GM21360 (cell line): Measurements from ENCODE around the gene MAP3K9.
"Not testable (repeated sequence)": the region's sequence is repeated elsewhere in the genome, so short reads cannot be mapped to it uniquely, and the experiment has no call there.

Experiments
- ATAC-seq: cut with Tn5 transposase; IDR thresholded peaks from one replicate; pipeline ENCODE4 v1.9.1; 2021; ENCODE audit warnings: mild to moderate bottlenecking, moderate library complexity; ENCODE audit not compliant: unreplicated experiment

MAP3K9 gene

DNA sequence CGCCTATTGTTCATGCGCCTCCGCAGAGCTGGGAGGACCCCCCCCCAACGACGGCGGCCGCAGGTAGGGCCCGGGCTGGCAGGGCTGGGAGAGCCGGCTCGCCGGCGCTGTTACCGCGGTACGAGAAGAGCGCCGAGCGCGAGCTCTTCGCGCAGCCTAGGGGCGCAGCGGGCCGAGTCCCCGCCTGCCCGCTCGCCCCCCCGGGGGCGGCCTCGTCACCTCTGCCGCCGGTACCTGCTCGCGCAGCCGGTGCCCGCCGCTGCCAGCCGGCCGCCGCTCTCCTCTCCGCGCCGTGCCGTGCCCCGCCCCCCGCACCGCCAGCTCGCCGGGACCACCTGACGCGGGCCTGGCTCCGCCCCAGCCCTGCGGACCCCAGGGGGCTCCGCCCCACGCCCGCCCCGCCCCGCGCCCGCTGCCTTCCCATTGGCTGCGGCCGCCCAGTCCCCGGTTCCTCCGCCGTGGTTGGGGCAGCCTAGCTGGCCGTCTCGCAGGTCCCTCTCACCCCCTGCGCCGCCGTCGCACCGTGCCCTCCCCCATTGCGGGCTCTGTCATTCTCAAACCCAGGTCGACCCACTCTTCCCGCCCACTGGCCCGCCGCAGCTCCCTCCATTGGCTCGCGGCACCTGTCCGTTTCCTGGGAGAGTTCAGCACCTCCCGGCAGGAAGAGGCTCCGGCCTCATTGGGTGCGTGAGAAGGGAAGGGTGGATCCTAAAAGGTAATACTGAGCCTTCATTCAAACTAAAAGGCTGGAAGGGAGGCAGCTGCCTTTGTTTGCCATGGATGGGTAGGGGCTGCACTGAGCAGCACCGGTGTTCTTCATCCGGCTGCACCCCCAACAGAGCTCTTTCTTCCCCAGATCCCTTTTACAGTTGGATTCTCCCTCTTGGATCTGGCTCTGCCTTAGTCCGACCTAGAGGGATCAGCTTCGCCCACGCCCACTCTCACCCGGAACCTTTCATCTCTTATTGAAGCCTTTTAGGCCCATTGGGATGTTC, at the start of gene MAP3K9:
Gene MAP3K9 (minus strand): TSS at position 289 of the 995 bp plus-strand sequence. CDS start 342 bp downstream, outside the sequence.
- ATAC-seq, result peak; percentile 87

DNA sequence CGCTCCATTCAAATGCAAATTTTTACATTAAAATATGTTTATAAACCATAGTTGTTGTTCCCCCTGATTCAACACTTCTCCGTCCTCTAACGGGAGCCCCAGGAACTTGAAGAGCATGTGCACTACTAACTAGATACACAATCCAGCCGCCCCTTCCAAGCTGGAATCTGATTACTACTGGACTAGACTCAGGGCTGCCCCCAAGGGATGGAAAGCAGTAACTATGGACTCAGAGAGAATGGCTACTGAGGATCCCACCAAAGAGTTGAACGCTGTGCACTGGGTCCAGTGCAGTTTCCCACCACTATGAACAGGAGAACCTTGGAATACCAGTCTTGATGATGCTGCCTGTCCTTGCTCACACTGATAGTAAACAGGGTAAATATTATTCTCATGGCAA, 49.3 kb upstream of the MAP3K9 start:
- no peak for ATAC-seq

DNA sequence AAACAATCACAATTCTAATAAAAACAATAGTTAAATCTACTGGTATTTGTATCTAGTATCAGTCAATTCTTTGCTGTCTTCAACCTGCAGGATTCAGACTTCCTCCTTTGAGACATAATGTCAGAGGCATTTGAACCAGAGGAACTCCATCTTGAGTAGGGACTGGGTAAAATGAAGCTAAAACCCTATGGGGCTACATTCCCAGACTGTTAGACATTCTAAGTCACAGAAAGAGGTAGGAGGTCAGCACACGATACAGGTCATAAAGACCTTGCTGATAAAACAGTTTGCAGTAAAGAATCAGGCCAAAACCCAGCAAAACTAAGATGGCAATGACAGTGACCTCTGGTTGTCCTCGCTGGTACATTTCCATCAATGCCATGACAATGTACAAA, 48.2 kb upstream of the MAP3K9 start:
- no peak for ATAC-seq

DNA sequence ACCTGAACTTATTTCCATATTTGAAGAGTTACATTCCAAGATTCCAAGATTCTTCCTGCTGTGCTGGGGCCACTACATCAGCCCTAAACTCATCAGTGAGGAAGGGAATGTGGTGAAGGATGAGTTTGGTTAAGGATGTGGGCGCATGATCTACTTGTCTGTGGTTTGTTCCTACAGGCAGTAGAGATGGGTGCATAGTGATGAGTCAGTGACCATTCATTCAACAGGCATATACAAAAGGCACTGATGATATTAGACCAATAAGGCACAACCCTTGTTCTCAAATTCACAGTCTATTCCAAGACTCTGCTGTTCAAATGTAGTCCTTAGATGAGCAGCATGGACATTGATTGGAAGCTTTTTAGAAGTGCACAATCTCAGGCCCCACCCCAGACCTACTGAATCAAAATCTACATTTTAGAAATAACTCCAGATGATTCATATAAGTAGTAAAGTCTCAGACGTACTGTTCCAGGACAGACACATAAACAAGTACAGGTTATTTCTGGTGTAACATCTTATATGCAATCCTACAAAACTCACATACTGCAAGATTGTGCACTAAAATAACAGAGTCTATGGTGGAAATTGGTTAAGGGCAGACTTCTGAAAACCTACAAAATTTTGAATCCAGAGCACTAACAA, 47.7 kb upstream of the MAP3K9 start:
- ATAC-seq, result no peak

DNA sequence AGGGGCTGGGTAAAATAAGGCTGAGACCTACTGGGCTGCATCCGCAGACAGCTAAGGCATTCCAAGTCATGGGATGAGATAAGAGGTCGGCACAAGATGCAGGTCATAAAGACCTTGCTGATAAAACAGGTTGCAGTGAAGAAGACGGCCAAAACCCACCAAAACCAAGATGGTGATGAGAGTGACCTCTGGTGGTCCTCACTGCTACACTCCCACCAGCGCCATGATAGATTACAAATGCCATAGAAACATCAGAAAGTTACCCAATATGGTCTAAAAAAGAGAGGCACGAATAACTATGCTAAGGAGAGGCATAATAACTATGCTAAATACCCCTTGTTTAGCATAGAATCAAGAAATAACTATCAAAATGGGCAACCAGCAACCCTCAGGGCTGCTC, 46.2 kb upstream of the MAP3K9 start:
- no peak for ATAC-seq

DNA sequence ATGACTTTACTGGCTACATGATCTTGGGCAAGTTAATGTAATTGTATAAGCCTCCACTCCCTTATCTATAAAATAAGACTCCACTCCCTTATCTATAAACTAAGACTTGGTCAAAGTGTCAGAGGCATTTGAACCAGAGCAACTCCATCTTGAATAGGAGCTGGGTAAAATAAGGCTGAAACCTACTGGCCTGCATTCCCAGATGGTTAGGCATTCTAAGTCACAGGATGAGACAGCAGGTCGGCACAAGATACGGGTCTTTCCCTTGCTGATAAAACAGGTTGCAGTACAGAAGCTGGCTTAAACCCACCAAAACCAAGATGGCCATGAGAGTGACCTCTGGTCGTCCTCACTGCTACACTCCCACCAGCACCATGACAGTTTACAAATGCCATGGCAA, 44.3 kb upstream of the MAP3K9 start:
- ATAC-seq, result not testable (repeated sequence)

DNA sequence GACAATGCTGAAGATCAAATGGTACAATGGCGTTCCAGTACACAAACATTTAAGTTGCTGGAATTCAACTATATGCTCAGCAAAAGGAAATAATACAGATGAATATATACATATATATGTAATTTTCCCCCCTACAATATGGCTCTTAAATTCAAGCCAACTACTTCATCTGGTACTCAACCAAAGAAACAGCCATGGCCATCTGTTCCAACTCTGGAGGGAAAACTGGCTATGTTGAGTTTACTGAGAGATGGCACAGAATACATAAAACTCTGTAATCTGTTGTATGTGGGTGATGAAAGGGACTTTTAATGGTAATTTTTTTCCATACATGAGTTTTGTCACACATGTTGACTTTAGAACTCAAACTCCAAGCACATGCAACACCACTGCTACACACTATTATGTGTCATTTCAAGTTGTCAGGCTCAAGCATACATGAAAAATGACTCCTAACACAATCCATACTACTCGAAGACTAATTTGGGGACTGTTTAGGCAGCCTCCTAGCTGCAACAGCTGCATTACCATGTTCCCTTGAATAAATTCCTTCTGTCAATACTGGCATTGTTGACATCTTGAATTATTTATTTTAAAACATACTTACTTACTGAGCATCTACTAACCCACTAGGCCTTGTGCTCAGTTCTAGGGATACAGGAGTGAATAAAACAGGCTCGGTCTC, 38.2 kb upstream of the MAP3K9 start:
- ATAC-seq, result no peak

DNA sequence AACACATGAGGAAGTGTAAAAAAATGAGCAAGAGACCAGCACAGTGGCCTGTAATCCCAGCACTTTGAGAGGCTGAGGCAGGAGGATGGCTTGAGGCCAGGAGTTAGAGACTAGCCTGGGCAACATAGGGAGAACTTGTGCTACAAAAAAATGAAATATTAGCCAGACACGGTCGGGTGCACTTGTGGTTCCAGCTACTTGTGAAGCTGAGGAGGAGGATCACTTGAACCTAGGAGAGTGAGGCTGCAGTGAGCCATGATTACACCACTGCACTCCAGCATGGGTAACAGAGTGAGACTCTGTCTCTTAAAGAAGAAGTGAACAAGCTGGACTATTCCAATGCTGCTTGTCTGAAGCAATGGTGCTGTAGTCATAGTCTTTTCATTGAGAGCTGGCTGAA, 36.3 kb upstream of the MAP3K9 start:
- ATAC-seq, result no peak

DNA sequence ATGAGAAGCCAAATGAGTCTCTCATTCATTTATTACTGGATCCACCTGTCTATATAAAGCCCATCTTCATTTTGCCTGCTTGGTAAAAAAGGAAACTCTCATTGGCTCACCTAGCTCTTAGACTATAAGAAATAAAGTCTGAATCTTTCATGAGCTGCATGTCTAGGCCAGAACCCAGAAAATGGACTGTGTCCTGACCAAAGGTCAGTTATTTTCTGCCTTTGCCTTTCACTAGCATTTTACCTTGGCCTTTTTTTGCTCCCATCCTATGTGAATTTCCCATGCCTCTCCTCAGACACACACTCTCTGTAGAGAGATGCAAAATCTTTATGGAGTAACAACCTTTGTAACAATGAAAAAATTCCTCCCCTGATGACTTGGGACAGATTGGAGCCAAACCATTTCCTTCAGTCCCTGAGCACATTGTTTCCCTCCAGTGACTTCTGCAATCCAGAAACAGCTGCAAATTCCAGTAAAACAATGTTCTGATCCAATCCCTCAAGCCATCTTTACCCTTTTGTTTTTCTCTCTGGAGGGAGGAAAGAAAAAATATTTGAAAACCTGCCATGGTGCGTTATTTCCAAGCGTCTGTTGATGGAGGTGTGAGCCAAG, 33.6 kb upstream of the MAP3K9 start:
- ATAC-seq, result no peak

DNA sequence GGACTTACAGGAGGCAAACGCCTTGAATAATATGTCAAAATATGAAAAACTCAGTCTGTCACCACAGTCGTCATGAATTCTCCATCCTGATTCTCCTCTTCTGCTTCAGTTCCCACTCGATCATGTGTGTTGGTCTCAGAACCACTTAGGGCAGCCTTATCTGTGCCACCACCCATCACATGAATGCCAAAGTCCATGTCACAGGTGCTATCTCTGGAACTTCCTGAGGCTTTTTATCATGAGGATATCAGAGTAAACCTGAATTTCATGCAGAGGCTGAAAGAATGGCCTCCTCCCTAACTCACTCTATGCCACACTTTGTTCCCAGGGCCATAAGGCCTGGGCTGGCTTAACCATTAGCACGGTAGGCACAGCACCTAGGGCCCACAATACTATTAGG, 28.8 kb upstream of the MAP3K9 start:
- ATAC-seq, result no peak

DNA sequence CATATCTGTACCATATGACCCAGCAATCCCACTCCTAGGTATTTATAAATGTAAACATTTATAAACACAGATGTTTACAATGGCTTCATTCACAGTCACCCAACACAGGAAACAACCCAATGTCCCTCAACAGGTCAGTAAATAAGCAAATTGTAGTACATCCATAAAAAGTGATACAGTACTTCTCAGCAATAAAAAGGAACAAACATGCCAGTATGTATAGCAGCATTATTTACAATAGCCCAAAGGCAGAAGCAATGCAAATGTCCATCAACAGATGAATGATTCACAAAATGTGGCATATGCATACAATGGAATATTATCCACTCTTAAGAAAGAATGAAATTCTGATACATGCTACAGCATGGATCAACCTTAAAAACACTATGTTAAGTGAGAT, 27.6 kb upstream of the MAP3K9 start:
- no peak for ATAC-seq

DNA sequence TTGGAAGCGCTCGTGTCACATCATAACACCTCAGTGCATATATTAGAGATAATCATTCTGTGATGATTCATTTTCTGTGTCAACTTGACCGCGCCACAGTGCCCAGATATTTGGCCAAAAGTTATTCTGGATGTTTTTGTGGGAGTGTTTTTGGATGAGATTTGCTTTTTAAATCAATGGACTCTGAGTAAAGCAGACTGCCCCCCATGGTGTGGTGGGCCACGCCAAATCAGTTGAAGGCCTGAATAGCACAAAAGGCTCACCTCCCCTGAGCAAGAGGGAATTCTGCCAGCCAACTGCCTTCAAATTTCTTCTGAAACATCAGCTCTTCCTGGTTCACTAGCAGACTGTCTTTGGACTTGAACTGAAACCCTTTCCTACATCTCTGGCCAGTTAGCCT, 24.6 kb upstream of the MAP3K9 start:
- no peak for ATAC-seq

DNA sequence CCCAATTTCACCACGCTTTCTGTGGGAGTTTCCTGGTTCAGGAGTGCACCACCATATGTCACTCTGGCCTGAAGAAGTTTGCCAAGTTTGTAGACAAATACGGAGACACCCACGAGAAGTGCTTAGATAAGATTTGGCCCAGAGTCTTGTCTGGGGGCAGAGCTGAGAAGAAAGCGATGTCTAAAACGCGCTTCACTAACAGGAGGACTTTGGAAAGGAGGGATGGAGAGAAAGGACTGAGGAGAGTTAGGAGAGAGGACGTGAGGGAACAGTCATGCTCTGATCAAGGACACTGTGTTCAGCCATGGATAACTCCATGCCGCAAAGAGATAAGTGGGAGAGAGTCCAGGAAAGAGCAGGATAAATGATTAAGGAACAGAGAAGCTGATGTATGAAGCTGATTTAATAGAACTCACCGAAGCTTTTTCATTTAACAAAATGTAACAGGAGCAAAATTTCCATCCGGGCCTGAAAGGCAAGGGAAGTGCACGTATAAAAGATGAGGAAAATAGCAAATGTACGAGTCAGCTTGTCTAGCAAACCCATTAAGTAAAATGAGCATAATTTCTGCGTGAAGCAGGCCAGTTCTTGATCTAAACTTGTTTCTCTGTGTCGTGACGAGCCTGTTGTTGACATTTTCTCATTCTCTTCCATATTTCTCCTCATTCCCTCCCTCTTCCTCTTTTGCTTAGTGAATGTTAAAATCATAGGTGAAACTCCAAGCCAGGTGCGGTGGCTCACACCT, 23.4 kb upstream of the MAP3K9 start:
- no peak for ATAC-seq

DNA sequence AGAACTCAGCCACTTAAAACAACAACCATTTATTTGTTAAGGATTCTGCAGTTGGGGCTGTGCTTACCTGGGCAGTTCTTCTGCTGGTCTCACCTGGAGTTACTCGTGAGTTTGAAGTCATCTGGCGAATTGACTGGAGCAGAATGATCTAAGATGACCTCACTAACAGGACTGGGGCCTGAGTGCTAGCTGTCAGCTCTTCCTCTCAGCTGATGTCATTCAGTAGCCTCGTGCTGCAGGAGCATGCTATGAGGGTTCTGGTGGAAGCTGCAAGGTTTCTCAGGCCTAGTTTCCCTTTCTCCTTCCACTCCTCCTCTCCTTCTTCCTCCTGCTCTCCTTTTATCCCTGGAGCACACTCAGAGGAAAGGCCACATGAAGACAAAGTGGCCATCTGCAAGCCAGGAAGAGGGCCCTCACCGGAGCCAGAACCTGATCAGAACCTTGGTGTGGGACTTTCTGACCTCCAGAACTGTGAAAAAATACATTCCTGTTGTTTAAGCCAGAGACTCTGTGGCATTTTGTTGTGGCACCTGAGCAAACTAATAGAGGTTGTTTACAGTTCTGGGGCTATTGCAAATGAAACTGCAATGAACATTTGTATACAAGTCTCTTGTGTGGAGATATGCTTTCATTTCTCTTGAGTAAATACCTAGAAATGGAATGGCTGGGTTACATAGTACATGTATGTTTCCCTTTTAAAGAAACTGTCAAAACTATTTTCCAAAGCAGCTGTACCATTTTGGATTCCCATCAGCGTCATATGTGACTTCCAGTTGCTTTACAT, 21.9 kb upstream of the MAP3K9 start:
- no peak for ATAC-seq

DNA sequence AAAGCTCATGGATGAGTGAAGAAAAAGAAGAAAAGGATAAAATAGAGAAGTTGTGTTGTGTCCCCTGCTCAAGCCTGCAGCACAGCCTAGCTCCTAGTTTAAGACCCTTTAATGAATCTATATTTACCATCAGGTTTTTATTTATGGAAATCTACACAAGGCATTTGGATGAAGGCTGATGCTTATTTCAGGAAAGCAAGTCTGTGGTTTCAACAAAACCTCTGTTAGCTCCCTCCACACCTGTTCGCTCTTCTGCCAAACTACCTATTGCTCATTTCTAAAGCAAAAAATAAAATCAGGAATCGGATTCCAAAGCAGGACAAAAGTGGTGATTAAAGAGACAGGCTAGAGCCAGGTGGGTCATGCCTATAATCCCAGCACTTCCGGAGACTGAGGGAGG, 18.9 kb upstream of the MAP3K9 start:
- ATAC-seq, result no peak

DNA sequence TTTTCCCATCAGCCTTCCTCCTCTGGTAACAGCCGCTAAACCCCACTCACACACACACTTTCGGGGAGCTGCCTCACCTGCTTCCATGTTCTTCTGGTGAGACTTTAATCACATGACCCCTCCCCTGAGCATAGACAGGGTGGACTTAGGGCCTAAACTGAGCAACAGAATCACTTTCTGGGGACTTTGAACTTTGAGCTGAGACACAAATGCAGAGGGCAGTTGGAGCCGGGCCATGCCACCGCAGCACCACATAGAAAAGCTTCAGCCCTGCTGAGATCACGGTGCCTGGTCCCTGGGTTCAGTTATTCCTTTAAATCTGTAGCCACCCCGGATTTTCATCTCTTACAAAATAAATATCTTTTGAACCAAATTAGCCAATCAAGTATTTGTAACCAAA, 18.4 kb upstream of the MAP3K9 start:
- ATAC-seq, result no peak

DNA sequence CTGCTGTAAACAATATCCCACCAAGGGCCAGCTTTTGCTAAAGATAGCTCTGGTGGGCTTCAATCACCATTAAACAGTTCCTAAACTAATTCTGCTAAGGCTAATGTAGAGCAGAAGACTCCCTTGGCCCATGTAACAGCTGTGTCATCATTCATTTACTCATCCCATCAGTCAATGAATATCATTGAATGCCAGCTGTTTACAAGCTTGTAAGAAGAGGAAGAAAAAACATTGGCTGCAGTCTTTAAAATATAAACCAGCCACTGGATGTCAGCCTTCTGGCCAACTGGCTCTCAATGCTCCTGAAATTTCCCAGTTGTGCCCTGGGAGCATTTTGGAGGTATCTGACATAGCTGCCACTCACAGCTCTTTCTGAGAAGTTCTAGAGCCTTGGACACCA, 18.0 kb upstream of the MAP3K9 start:
- ATAC-seq, result no peak

DNA sequence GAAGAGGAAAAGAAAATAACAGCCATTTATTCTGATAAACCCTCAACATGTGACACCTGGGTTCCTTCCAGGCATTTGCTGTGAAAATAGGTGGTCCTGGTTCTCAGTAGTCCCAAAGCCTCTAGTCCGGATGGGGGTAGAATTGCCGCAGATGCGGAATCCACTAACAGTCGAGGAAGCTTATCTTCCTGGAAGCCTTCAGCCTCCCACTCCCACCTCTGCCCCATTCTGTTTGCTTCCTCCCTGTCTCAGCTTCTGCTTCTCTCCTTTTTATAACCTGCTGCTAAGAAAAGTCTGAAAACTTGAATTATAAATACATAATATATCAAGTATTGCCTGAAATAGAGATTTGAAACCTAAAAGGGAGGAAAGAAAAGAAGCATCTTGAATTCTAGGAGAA, 14.0 kb upstream of the MAP3K9 start:
- no peak for ATAC-seq

DNA sequence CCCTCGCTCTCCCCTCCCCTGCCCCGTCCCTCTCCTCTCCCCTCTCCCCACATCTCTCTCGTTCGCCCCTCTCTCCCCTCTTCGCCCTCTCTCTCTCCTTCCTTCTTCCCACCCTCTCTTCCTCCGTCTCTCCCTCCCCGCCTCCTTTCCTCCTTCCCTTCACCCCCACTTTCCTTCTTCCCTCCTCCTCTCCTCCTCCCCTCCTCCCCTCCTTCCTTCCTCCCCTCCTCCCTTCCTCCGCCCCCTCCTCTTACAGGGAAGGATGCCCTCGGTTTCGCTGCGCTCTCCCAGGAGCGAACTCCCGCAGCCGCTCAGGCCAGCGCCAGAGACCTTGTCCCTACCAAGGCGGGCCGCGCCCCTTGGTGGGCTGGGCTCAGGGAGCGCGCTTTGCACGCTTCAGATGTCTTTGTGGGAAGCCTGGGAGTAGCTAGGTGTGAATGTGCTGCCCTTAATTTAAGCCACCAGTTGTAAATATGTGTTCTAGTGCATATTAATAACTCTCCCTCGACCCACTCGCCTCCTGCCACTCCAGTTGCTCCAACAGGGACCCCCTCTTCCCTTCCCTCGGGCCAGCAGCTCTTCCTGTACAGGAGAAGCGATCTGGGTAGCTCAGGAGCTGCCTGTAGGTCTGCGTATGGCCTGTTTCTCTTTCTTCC, 13.3 kb upstream of the MAP3K9 start:
- no peak for ATAC-seq
